Activated B cell treated with CpG ODN at 0.5 μM for 24 hours (primary cell): ENCODE data around the gene CELF4. TPM values are rescaled to one million over a fixed set of nuclear protein-coding genes. Genes with fewer than 3 reads are reported as not detected.

Source experiments
- ATAC-seq: fragments of 200-7000 bp; cut with Tn5 transposase; one replicate; pipeline ENCODE4 v1.10.0; 2021; ENCODE audit warnings: low read depth, mild to moderate bottlenecking, moderate library complexity
- CTCF ChIA-PET: fragments of 350-600 bp; sonication (Branson Sonifier 250); formaldehyde crosslinking; loops from one replicate; lab custom pipeline; 2021; ENCODE audit warnings: antibody characterized with exemption; lab: Charles Lee
- POLR2A ChIA-PET: fragments of 350-600 bp; sonication (Branson Sonifier 250); formaldehyde crosslinking; loops from one replicate; lab custom pipeline; 2021; ENCODE audit warnings: antibody characterized with exemption; lab: Charles Lee
- DNase-seq: peaks from one replicate; pipeline ENCODE4 v3.0.0; 2022
- H3K27ac Mint-ChIP-seq: one replicate; pipeline ENCODE4 v1.8.0; 2020; ENCODE audit warnings: mixed read lengths
- H3K27me3 Mint-ChIP-seq: one replicate; pipeline ENCODE4 v1.8.0; 2021; ENCODE audit warnings: mixed read lengths
- H3K36me3 Mint-ChIP-seq: one replicate; pipeline ENCODE4 v1.8.0; 2021; ENCODE audit warnings: low read depth, mixed read lengths
- H3K4me1 Mint-ChIP-seq: one replicate; pipeline ENCODE4 v1.8.0; 2021; ENCODE audit warnings: mixed read lengths
- H3K4me3 Mint-ChIP-seq: one replicate; pipeline ENCODE4 v1.8.0; 2020; ENCODE audit warnings: mild to moderate bottlenecking, mixed read lengths
- H3K9me3 Mint-ChIP-seq: one replicate; pipeline ENCODE4 v1.8.0; 2020; ENCODE audit warnings: mixed read lengths
- intact Hi-C: fragments of 100-400 bp; cut with micrococcal nuclease; formaldehyde crosslinking; loops from one replicate; pipeline ENCODE4 v1.15.1; 2024
- total RNA-seq: library from RNA; stranded (reverse); gene quantifications from 2 replicates; pipeline ENCODE4 v1.2.3, GENCODE V29; 2022
- TF ChIP-seq, protein P1 (sequence below): fragments of 200-600 bp; IDR thresholded peaks from one replicate; pipeline ENCODE4 v1.8.0; 2022; ENCODE audit warnings: antibody characterized with exemption, mild to moderate bottlenecking

The CELF4 gene
- total RNA-seq, 1 donor from 2014 or later, result not detected

DNA sequence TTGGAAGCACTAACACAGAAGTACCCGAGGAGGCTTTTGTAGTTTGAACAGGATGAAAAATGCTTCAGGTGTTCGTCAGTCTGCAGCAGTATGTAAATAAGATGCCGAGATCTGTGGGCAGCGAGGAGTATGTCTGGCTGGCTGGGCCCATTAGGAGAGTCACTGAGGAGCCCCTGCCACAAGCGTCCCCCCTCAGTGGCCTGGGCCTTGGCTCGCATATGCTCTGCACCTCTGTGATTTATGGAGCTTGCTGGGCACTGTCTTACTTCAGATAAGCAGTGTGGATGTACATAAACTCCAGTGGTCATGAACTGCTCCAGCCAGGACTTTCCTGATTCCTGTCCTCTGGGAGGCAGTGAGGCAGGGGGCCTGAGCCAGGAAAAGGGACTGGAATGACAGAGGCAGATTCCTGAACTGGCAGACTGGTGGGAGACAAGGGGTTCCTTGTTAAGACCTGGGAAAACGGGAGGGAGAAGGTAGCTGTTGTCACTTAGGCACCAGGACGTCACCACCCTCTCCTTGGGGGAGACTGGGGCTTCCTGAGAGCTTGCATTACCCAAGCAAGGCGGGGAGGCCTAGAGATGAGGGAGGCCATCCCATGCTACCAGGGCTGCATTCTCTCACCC is 46.0 kb downstream of the CELF4 start:
- ATAC-seq, result no peak
- TF ChIP-seq, protein P1, sequence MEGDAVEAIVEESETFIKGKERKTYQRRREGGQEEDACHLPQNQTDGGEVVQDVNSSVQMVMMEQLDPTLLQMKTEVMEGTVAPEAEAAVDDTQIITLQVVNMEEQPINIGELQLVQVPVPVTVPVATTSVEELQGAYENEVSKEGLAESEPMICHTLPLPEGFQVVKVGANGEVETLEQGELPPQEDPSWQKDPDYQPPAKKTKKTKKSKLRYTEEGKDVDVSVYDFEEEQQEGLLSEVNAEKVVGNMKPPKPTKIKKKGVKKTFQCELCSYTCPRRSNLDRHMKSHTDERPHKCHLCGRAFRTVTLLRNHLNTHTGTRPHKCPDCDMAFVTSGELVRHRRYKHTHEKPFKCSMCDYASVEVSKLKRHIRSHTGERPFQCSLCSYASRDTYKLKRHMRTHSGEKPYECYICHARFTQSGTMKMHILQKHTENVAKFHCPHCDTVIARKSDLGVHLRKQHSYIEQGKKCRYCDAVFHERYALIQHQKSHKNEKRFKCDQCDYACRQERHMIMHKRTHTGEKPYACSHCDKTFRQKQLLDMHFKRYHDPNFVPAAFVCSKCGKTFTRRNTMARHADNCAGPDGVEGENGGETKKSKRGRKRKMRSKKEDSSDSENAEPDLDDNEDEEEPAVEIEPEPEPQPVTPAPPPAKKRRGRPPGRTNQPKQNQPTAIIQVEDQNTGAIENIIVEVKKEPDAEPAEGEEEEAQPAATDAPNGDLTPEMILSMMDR, result no peak
- Mint-ChIP-seq H3K27me3 (peaks cover 22% of the 10 kb centered on the region), H3K4me1 (no peaks in the 10 kb centered on the region), H3K27ac (no peak overlapping the region), H3K36me3 (no peaks in the 10 kb centered on the region), H3K9me3 (no peaks in the 10 kb centered on the region), H3K4me3 (no peak overlapping the region)
- no peak for DNase-seq
- ChIA-PET POLR2A (no interaction called here), CTCF (no interaction called here)
- intact Hi-C loops, result no loop called here

GRCh38 chr18:37516361-37516853 is 49.2 kb downstream of the CELF4 start:
- Mint-ChIP-seq H3K4me3 (no peak overlapping the region), H3K27ac (no peak overlapping the region)
- CTCF ChIA-PET, result no interaction called here

DNA sequence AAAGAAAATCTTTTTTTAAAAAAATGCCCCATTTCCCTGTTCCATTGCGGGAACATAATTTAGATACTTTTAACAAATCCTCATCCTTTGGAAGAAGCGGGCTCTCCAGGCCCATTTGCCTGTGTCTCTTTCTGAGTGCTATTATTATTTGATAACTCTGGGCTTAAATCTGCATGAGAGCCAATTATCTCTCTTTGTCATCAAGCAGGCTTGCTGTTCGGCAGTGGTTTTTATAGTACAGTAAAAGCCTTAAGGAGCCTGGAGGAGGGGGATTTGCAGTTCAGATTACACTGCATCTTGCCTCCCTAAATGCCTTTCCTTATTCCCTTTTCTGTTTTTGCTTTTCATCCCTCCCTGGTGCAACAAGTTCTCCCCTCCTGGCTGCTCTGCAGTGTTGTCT is 50.6 kb downstream of the CELF4 start:
- peaks cover 2% of the 10 kb centered on the region for H3K9me3 Mint-ChIP-seq
- H3K4me1 Mint-ChIP-seq, result no peaks in the 10 kb centered on the region
- DNase-seq (no peak), ATAC-seq (no peak)
- peaks cover 1% of the 10 kb centered on the region for H3K27me3 Mint-ChIP-seq
- POLR2A ChIA-PET, result no interaction called here
- no peaks in the 10 kb centered on the region for H3K36me3 Mint-ChIP-seq
- no peak overlapping the region for H3K4me3 Mint-ChIP-seq
- no peak overlapping the region for H3K27ac Mint-ChIP-seq
- CTCF ChIA-PET, result no interaction called here
- intact Hi-C loops, result no loop called here
- TF ChIP-seq, protein P1, result no peak

More at GRCh38 chr18:37516361-37516853, 49.2 kb downstream of the CELF4 start:
- intact Hi-C loops, result no loop called here
- TF ChIP-seq, protein P1, result no peak
- H3K9me3 Mint-ChIP-seq, result no peaks in the 10 kb centered on the region
- POLR2A ChIA-PET, result no interaction called here
- ATAC-seq, result no peak
- H3K27me3 Mint-ChIP-seq, result peaks cover 1% of the 10 kb centered on the region
- DNase-seq, result no peak
- no peaks in the 10 kb centered on the region for H3K36me3 Mint-ChIP-seq
- no peaks in the 10 kb centered on the region for H3K4me1 Mint-ChIP-seq

- intact Hi-C loops, result no loop called here
- ATAC-seq, result no peak
- H3K4me3 Mint-ChIP-seq, result no peak overlapping the region
- no peaks in the 10 kb centered on the region for H3K36me3 Mint-ChIP-seq
- no peak for DNase-seq
- peaks cover 6% of the 10 kb centered on the region for H3K9me3 Mint-ChIP-seq
- TF ChIP-seq, protein P1, result no peak
- no peak overlapping the region for H3K27ac Mint-ChIP-seq
- CTCF ChIA-PET, result no interaction called here
- H3K27me3 Mint-ChIP-seq, result peaks cover 1% of the 10 kb centered on the region
- no peaks in the 10 kb centered on the region for H3K4me1 Mint-ChIP-seq
- POLR2A ChIA-PET, result no interaction called here
Measured at GRCh38 chr18:37512400-37512799, 53.2 kb downstream of the CELF4 start.

DNA sequence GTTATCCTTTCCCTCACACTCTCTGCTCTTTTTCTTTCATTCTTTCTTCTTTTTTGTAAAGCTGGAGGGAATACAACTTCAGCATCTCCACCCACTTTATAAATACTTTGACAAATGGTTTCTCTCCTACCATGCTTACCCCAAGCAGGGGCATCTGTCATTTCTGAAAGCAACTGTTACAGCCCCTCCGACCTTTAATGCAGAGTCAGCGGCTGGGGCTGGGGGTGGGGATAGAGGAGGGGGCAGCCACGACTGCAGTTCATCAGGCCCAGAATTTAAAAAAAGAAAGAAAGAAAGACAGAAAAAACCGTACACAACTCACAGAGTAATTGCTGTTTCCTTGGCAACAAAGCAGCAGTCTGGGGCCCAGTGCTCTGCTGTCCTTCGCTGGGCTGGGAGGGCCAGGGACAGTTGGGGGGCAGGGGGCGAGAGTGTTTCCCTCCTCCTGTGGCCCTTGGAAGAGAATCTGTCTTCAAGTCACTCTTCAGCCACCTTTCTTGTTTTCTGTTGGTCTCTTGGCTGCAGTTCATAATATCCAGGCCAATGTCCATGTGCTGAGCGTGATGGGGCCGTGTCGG is 53.8 kb downstream of the CELF4 start:
- intact Hi-C loops, result no loop called here
- H3K4me1 Mint-ChIP-seq, result no peaks in the 10 kb centered on the region
- ATAC-seq (no peak), DNase-seq (no peak)
- no peaks in the 10 kb centered on the region for H3K36me3 Mint-ChIP-seq
- H3K27me3 Mint-ChIP-seq, result peaks cover 1% of the 10 kb centered on the region
- no peak overlapping the region for H3K4me3 Mint-ChIP-seq
- TF ChIP-seq, protein P1, result no peak
- CTCF ChIA-PET, result no interaction called here
- peaks cover 6% of the 10 kb centered on the region for H3K9me3 Mint-ChIP-seq
- POLR2A ChIA-PET, result no interaction called here
- H3K27ac Mint-ChIP-seq, result no peak overlapping the region
